Measurements from ENCODE around the gene ME1. TPM values are rescaled to one million over a fixed set of nuclear protein-coding genes. Genes with fewer than 3 reads are reported as not detected.

The ME1 gene
- total RNA-seq, 1 experiment from 2014 or later: 40.5 TPM

DNA sequence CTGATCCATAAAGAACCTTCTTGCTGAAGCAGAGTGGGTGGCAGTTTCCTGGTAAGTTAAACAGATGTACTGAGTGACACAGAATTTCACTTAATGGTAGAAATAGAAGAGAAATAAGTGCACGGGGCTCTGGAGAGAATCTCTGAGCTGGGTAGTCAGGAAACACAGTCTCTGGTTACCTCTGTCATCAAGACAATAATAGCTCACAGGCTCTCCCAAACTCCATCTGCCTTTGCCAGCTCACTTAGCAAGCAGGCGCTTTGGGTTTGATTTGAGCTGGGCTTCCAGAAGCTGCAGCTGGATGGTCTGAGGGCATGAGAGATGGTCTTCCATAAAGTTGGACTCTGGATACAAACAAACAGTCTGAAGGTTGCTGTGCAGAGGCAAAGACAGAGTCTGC lies 41.9 kb upstream of the ME1 start:
- H3K9me2 ChIP-seq (ENCODE audit: insufficient read depth): no peaks in the 10 kb centered on the region
- H3K4me3 ChIP-seq (replicated peaks in 1 of 2; ENCODE audit: low read depth in 1 of 2, low read length in 2 of 2): no peak overlapping the region
- intact Hi-C loops (cut with micrococcal nuclease): no loop called here
- no peaks in the 10 kb centered on the region for H3K36me3 ChIP-seq (ENCODE audit: control insufficient read depth in 1 of 2, insufficient read depth in 2 of 2, low read length in 2 of 2)
- H3K9me3 ChIP-seq (ENCODE audit: control insufficient read depth in 1 of 2, insufficient read depth in 1 of 2, low read depth in 1 of 2, low read length in 2 of 2): no peaks in the 10 kb centered on the region
- ChIA-PET POLR2A (no interaction called here), RAD21 (ENCODE audit: low non-redundant PET in 1 of 2, low total read pairs in 2 of 2, uncharacterized antibody in 2 of 2, unreplicated experiment in 2 of 2) (no interaction called here), CTCF (no interaction called here)
- TF ChIP-seq, protein P1, sequence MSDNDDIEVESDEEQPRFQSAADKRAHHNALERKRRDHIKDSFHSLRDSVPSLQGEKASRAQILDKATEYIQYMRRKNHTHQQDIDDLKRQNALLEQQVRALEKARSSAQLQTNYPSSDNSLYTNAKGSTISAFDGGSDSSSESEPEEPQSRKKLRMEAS (IDR thresholded peaks at IDR 0.05): no peak
- no peak for TF ChIP-seq POLR2AphosphoS5 (IDR thresholded peaks at IDR 0.05; ENCODE audit: low read depth, low read length)
- no peak for TF ChIP-seq SIN3A (IDR thresholded peaks at IDR 0.05; ENCODE audit: low read depth)
- no peak for TF ChIP-seq SRF (IDR thresholded peaks at IDR 0.05; ENCODE audit: low read depth)
- H3K9ac ChIP-seq (ENCODE audit: low read length): no peak overlapping the region
- H3K27ac ChIP-seq (ENCODE audit: low read depth, low read length): no peak overlapping the region
- H3K4me1 ChIP-seq (ENCODE audit: control insufficient read depth in 1 of 2, insufficient read depth in 2 of 2, low read length in 2 of 2): no peaks in the 10 kb centered on the region
- H3K4me2 ChIP-seq (ENCODE audit: low read length): no peak overlapping the region
- no peaks in the 10 kb centered on the region for H3K79me2 ChIP-seq (ENCODE audit: insufficient read depth, low read length)
- no TSS peak for BruUV-seq (replicated peaks)
- DNase-seq (ENCODE audit: low read depth, low spot score) (no peak), ATAC-seq (no peak)
- H2AFZ ChIP-seq (ENCODE audit: low read depth, low read length, poor library complexity, severe bottlenecking): no peak overlapping the region
- H3K27me3 ChIP-seq (ENCODE audit: insufficient read depth, low read length): no peaks in the 10 kb centered on the region
- H4K20me1 ChIP-seq (ENCODE audit: insufficient read depth): no peaks in the 10 kb centered on the region

GRCh38 chr6:83470587-83470986 lies 39.7 kb upstream of the ME1 start:
- POLR2A ChIA-PET: no interaction called here
- intact Hi-C loops (cut with micrococcal nuclease): no loop called here
- H4K20me1 ChIP-seq (ENCODE audit: insufficient read depth): no peaks in the 10 kb centered on the region
- RAD21 ChIA-PET (ENCODE audit: low non-redundant PET in 1 of 2, low total read pairs in 2 of 2, uncharacterized antibody in 2 of 2, unreplicated experiment in 2 of 2): no interaction called here
- no peaks in the 10 kb centered on the region for H3K9me2 ChIP-seq (ENCODE audit: insufficient read depth)
- H3K27me3 ChIP-seq (ENCODE audit: insufficient read depth, low read length): no peaks in the 10 kb centered on the region
- ATAC-seq (no peak), DNase-seq (ENCODE audit: low read depth, low spot score) (no peak)
- H3K9me3 ChIP-seq (ENCODE audit: control insufficient read depth in 1 of 2, insufficient read depth in 1 of 2, low read depth in 1 of 2, low read length in 2 of 2): no peaks in the 10 kb centered on the region
- no peaks in the 10 kb centered on the region for H3K4me1 ChIP-seq (ENCODE audit: control insufficient read depth in 1 of 2, insufficient read depth in 2 of 2, low read length in 2 of 2)
- H3K4me3 ChIP-seq (replicated peaks in 1 of 2; ENCODE audit: low read depth in 1 of 2, low read length in 2 of 2): no peak overlapping the region
- H3K79me2 ChIP-seq (ENCODE audit: insufficient read depth, low read length): no peaks in the 10 kb centered on the region
- BruUV-seq (replicated peaks): no TSS peak
- H2AFZ ChIP-seq (ENCODE audit: low read depth, low read length, poor library complexity, severe bottlenecking): no peak overlapping the region
- H3K9ac ChIP-seq (ENCODE audit: low read length): no peak overlapping the region
- no peak overlapping the region for H3K27ac ChIP-seq (ENCODE audit: low read depth, low read length)
- CTCF ChIA-PET: no interaction called here
- no peaks in the 10 kb centered on the region for H3K36me3 ChIP-seq (ENCODE audit: control insufficient read depth in 1 of 2, insufficient read depth in 2 of 2, low read length in 2 of 2)
- no peak overlapping the region for H3K4me2 ChIP-seq (ENCODE audit: low read length)
- TF ChIP-seq, protein P2, sequence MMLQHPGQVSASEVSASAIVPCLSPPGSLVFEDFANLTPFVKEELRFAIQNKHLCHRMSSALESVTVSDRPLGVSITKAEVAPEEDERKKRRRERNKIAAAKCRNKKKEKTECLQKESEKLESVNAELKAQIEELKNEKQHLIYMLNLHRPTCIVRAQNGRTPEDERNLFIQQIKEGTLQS (IDR thresholded peaks at IDR 0.05): no peak
- TF ChIP-seq SIN3A (IDR thresholded peaks at IDR 0.05; ENCODE audit: low read depth): no peak
- TF ChIP-seq CEBPB (IDR thresholded peaks at IDR 0.05; ENCODE audit: low read depth): no peak
- TF ChIP-seq CBX3 (IDR thresholded peaks at IDR 0.05; ENCODE audit: low read depth): no peak
- no peak for TF ChIP-seq ELF1 (IDR thresholded peaks at IDR 0.05; ENCODE audit: borderline replicate concordance, low read depth)
- no peak for TF ChIP-seq FOSL1 (IDR thresholded peaks at IDR 0.05; ENCODE audit: low read depth)
- TF ChIP-seq, protein P3, sequence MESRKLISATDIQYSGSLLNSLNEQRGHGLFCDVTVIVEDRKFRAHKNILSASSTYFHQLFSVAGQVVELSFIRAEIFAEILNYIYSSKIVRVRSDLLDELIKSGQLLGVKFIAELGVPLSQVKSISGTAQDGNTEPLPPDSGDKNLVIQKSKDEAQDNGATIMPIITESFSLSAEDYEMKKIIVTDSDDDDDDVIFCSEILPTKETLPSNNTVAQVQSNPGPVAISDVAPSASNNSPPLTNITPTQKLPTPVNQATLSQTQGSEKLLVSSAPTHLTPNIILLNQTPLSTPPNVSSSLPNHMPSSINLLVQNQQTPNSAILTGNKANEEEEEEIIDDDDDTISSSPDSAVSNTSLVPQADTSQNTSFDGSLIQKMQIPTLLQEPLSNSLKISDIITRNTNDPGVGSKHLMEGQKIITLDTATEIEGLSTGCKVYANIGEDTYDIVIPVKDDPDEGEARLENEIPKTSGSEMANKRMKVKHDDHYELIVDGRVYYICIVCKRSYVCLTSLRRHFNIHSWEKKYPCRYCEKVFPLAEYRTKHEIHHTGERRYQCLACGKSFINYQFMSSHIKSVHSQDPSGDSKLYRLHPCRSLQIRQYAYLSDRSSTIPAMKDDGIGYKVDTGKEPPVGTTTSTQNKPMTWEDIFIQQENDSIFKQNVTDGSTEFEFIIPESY (IDR thresholded peaks at IDR 0.05; ENCODE audit: extremely low read depth, insufficient replicate concordance, low read length): no peak
- no peak for TF ChIP-seq EZH2 (IDR thresholded peaks at IDR 0.05)
- no peak for TF ChIP-seq TCF7L2 (IDR thresholded peaks at IDR 0.05; ENCODE audit: borderline replicate concordance, extremely low read depth, insufficient read depth, insufficient read length)
- no peak for TF ChIP-seq SRF (IDR thresholded peaks at IDR 0.05; ENCODE audit: low read depth)
- TF ChIP-seq SP1 (IDR thresholded peaks at IDR 0.05; ENCODE audit: low read depth): no peak
- TF ChIP-seq, protein P4, sequence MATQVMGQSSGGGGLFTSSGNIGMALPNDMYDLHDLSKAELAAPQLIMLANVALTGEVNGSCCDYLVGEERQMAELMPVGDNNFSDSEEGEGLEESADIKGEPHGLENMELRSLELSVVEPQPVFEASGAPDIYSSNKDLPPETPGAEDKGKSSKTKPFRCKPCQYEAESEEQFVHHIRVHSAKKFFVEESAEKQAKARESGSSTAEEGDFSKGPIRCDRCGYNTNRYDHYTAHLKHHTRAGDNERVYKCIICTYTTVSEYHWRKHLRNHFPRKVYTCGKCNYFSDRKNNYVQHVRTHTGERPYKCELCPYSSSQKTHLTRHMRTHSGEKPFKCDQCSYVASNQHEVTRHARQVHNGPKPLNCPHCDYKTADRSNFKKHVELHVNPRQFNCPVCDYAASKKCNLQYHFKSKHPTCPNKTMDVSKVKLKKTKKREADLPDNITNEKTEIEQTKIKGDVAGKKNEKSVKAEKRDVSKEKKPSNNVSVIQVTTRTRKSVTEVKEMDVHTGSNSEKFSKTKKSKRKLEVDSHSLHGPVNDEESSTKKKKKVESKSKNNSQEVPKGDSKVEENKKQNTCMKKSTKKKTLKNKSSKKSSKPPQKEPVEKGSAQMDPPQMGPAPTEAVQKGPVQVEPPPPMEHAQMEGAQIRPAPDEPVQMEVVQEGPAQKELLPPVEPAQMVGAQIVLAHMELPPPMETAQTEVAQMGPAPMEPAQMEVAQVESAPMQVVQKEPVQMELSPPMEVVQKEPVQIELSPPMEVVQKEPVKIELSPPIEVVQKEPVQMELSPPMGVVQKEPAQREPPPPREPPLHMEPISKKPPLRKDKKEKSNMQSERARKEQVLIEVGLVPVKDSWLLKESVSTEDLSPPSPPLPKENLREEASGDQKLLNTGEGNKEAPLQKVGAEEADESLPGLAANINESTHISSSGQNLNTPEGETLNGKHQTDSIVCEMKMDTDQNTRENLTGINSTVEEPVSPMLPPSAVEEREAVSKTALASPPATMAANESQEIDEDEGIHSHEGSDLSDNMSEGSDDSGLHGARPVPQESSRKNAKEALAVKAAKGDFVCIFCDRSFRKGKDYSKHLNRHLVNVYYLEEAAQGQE (IDR thresholded peaks at IDR 0.05; ENCODE audit: low read depth): no peak
